Esophagus (tissue), 2 donors: ENCODE results near the gene ZNF26. TPM values are rescaled to one million over a fixed set of nuclear protein-coding genes. Genes with fewer than 3 reads are reported as not detected.

Experiments
- H3K27ac ChIP-seq, 2 donors: one replicate each; pipeline ENCODE4 v1.5.1; 2013; ENCODE audit warnings: low read depth in 2 of 2, mild to moderate bottlenecking in 2 of 2, inconsistent platforms in 1 of 2, low read length in 1 of 2, moderate library complexity in 1 of 2
- H3K27me3 ChIP-seq, 2 donors: one replicate each; pipeline ENCODE4 v1.6.1; 2013; ENCODE audit warnings: low read length in 2 of 2, control low read depth in 1 of 2, mild to moderate bottlenecking in 1 of 2; ENCODE audit not compliant: insufficient read depth in 2 of 2, control insufficient read depth in 1 of 2
- H3K36me3 ChIP-seq, 2 donors: one replicate each; pipeline ENCODE4 v1.6.1; 2013; ENCODE audit warnings: low read length in 1 of 2; ENCODE audit not compliant: control insufficient read depth in 2 of 2, insufficient read depth in 2 of 2
- H3K4me1 ChIP-seq, 2 donors: one replicate each; pipeline ENCODE4 v1.6.1; 2013; ENCODE audit warnings: low read length in 1 of 2; ENCODE audit not compliant: control insufficient read depth in 2 of 2, insufficient read depth in 2 of 2
- H3K4me3 ChIP-seq, 2 donors: one replicate each; pipeline ENCODE4 v1.5.1; 2013; ENCODE audit warnings: low read length in 2 of 2, mild to moderate bottlenecking in 2 of 2, low read depth in 1 of 2, moderate library complexity in 1 of 2
- H3K9me3 ChIP-seq, 2 donors: one replicate each; pipeline ENCODE4 v1.6.1; 2013; ENCODE audit warnings: mild to moderate bottlenecking in 2 of 2, low read depth in 1 of 2, low read length in 1 of 2, moderate library complexity in 1 of 2; ENCODE audit not compliant: control insufficient read depth in 2 of 2, insufficient read depth in 1 of 2
- WGBS, 2 donors: extraction: QIAGEN DNeasy Blood & Tissue Kit; methylation state at CpG; one replicate each; pipeline ENCODE4 v1.1.7; 2013; 5-methylcytosine and 5-hydroxymethylcytosine counted together
- polyA plus RNA-seq, 2 donors: library from polyadenylated mRNA; stranded (reverse); fragments of 200-250 nt; gene quantifications; one replicate each; pipeline ENCODE4 v1.2.3, GENCODE V29; 2013
- donor health status: healthy with polysubstance abuse.
- donor health status: Bipolar disorder and iron deficiency.

The ZNF26 gene
- polyA plus RNA-seq, 2 donors, result 2.8 to 3.4 TPM

DNA sequence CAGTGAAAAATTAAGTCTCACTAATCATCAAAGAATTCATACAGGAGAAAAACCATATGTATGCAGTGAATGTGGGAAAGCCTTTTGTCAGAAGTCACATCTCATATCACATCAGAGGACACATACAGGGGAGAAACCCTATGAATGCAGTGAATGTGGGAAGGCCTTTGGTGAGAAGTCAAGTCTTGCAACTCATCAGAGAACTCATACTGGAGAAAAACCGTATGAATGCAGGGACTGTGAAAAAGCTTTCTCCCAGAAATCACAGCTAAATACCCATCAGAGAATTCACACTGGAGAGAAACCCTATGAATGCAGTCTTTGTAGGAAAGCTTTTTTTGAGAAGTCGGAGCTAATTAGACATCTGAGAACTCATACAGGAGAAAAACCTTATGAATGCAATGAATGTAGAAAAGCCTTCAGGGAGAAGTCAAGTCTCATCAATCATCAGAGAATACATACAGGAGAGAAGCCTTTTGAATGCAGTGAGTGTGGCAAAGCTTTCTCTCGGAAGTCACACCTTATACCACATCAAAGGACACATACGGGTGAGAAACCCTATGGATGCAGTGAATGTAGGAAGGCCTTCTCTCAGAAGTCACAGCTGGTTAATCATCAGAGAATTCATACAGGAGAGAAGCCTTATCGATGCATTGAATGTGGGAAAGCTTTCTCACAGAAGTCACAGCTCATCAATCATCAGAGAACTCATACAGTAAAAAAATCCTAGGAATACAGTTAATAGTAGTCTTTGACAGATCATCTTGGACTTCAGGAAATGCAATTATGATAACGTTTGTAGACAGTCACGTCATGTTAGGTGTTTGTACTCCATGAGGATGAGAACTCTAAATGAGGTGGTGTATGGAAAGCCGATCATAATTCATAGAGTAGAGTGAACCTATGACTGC is 72.3 kb downstream of the ZNF26 start:
- Histone ChIP-seq H3K27ac (no peak overlapping the region), H3K4me1 (no peaks in the 10 kb centered on the region), H3K36me3 (peaks cover 5 to 10% of the 10 kb centered on the region in 2 donors), H3K4me3 (no peak overlapping the region), H3K27me3 (no peaks in the 10 kb centered on the region), H3K9me3 (peaks cover 18 to 21% of the 10 kb centered on the region in 2 donors)
- WGBS, 2 donors, result 95% methylated on average over 8 of the region's 8 CpGs

GRCh38 chr12:133061954-133062353 is 75.8 kb downstream of the ZNF26 start:
- peaks cover 23 to 35% of the 10 kb centered on the region in 2 donors for H3K9me3 ChIP-seq
- 96 to 100% methylated on average over 1 of the region's 1 CpG for WGBS, 2 donors
- H3K36me3 ChIP-seq, result peaks cover 0 to 8% of the 10 kb centered on the region in 2 donors
- H3K4me1 ChIP-seq, result no peaks in the 10 kb centered on the region
- H3K27ac ChIP-seq, result no peak overlapping the region
- H3K4me3 ChIP-seq, result no peak overlapping the region
- no peaks in the 10 kb centered on the region for H3K27me3 ChIP-seq

GRCh38 chr12:133063556-133063955 is 77.4 kb downstream of the ZNF26 start:
- whole genome bisulfite sequencing, 2 donors, result 94 to 100% methylated on average over 1 of the region's 1 CpG
- Histone ChIP-seq H3K36me3 (peaks cover 0 to under 1% of the 10 kb centered on the region in 2 donors), H3K4me3 (no peak overlapping the region)

DNA sequence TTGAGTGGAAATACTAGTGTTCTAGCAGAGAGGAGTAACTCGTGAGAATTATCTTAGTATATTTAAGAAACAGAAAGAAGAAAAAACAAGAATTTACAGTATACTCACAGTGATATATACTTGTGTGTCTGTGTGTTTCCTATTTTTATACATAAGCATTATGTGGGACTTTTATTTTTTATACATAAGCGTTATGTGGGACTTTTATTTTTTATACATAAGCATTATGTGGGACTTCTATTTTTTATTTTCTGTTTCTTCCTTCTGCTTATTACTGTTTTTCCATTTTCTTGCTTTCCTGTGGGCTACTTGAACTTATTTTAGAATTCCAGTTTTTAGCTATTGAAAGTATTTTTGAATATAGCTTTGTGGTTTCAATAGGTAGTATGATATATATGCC is 87.7 kb downstream of the ZNF26 start:
- Histone ChIP-seq H3K36me3 (no peaks in the 10 kb centered on the region), H3K4me3 (no peak overlapping the region), H3K27ac (no peak overlapping the region), H3K9me3 (peaks cover 17 to 18% of the 10 kb centered on the region in 2 donors), H3K27me3 (no peaks in the 10 kb centered on the region), H3K4me1 (no peaks in the 10 kb centered on the region)
- WGBS, 2 donors, result 87 to 89% methylated on average over 2 of the region's 2 CpGs

More at GRCh38 chr12:133063556-133063955, 77.4 kb downstream of the ZNF26 start:
- no peaks in the 10 kb centered on the region for H3K27me3 ChIP-seq
- no peaks in the 10 kb centered on the region for H3K4me1 ChIP-seq
- no peak overlapping the region for H3K27ac ChIP-seq
- H3K9me3 ChIP-seq, result peaks cover 17 to 37% of the 10 kb centered on the region in 2 donors

Other genes starting within 250 kb of the ZNF26 start
- 10 to 100 TPM; 36.5 to 41.0 TPM for gene ANKLE2, start 224.5 kb upstream of the ZNF26 start, polyA plus RNA-seq
- 10 to 100 TPM; 10.6 to 18.1 TPM for gene GOLGA3, start 157.5 kb upstream of the ZNF26 start, polyA plus RNA-seq
- 10 to 100 TPM; 20.4 to 30.2 TPM for gene CHFR, start 98.8 kb upstream of the ZNF26 start, polyA plus RNA-seq
- 1 to 10 TPM; 1.9 to 4.3 TPM for gene ZNF605, start 30.1 kb upstream of the ZNF26 start, polyA plus RNA-seq
- 1 to 10 TPM; 5.1 to 8.2 TPM for gene ZNF84, start 51.1 kb downstream of the ZNF26 start, polyA plus RNA-seq
- 10 to 100 TPM in 1 of 2 donors, 1 to 10 TPM in 1; 9.0 to 12.3 TPM for gene ZNF140, start 94.6 kb downstream of the ZNF26 start, polyA plus RNA-seq
- gene ZNF891, start 143.9 kb downstream of the ZNF26 start, polyA plus RNA-seq, result under 1 TPM; 0.26 to 0.75 TPM
- 1 to 10 TPM; 3.0 to 5.5 TPM for gene ZNF10, start 144.3 kb downstream of the ZNF26 start, polyA plus RNA-seq
- 1 to 10 TPM; 3.3 to 6.2 TPM for gene ZNF268, start 195.1 kb downstream of the ZNF26 start, polyA plus RNA-seq
- gene ANHX, start 249.5 kb downstream of the ZNF26 start, polyA plus RNA-seq, result not detected